Measurements from ENCODE around the gene HTR5A. TPM values are rescaled to one million over a fixed set of nuclear protein-coding genes. Genes with fewer than 3 reads are reported as not detected.
"Not testable (repeated sequence)": the region's sequence is repeated elsewhere in the genome, so short reads cannot be mapped to it uniquely, and the experiment has no call there.

HTR5A gene
- total RNA-seq, result not detected
- not detected for polyA plus RNA-seq
- not detected for total RNA-seq

DNA sequence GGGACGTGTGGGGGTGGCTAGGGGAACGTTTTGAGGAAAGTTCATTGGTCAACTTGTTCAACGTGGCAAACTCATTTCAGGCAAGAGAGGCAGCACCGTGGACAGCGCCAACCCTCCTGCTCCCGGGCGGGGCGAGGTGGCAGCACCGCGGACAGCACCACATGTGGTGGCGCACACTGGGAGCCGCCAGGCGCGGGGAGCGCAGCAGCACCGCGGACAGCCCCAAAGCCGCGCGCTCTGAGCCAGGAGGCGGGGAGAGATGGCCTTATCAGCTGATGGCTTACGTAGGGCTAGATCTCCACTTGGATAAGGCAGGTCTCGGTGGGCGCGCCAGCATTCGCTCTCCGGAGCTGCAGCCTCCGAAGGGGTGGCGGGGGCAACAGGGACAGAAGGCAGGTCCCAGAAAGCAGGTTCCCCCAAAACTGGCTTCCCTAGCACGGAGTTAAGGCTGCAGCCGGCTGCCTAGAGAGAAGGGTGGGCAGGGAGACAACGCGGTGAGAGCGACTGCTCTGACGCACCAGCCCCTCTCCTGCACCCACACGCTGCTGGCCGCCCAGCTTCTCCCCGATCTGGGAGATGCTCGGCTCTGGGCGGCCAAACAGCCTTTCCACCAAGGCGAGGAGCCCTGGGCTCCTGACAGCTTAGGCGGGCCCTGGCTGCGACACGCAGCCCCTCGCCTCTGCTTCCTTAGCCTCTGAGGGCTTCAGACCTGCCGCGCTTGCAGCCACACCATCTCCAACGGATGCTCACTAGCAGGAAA lies at the start of gene HTR5A:
HTR5A (plus strand) TSS at position 333 of the 760 bp plus-strand sequence. CDS start 576 bp downstream, outside the sequence.
- ChIA-PET CTCF (no interaction called here), POLR2A (interaction anchor here (1.1 kb wide), 1 partner anchor 75 kb away, joined by 3 read pairs; no protein-coding TSS in a partner anchor)
- Mint-ChIP-seq H3K9me3 (peaks cover 0 to 4% (median 0%) of the 10 kb centered on the region in 11 donors), H3K27ac (peak within 1 kb of the TSS in 1 of 9 donors; percentile 19), H3K36me3 (peaks cover 0 to 5% (median 0%) of the 10 kb centered on the region in 5 donors), H3K4me1 (peaks cover 0 to 5% (median 0%) of the 10 kb centered on the region in 7 donors), H3K27me3 (peaks cover 28 to 67% (median 52%) of the 10 kb centered on the region in 5 donors), H3K4me3 (no peak within 1 kb of the TSS)
- Histone ChIP-seq H3K4me3 (ENCODE audit: low read length) (no peak within 1 kb of the TSS), H3K36me3 (ENCODE audit: control insufficient read depth in 2 of 3, insufficient read depth in 3 of 3, low read length in 3 of 3) (no peaks in the 10 kb centered on the region), H3K4me1 (ENCODE audit: control insufficient read depth in 2 of 2, insufficient read depth in 2 of 2, low read length in 2 of 2) (no peaks in the 10 kb centered on the region), H3K27ac (ENCODE audit: low read depth, low read length) (no peak within 1 kb of the TSS), H3K9me3 (ENCODE audit: control insufficient read depth in 2 of 3, low read length in 3 of 3) (no peaks in the 10 kb centered on the region), H3K27me3 (ENCODE audit: control insufficient read depth in 2 of 2, insufficient read depth in 2 of 2, low read length in 2 of 2) (peaks cover 0 to 15% of the 10 kb centered on the region in 2 donors)
- ATAC-seq (peak; percentile 99), DNase-seq (peak; percentile 58 to 87 (median 78))
- intact Hi-C loops (cut with micrococcal nuclease), result loop anchor here (1.0 to 10.0 kb wide), 6 partner anchors 66 to 275 kb away; partner anchors contain the start of gene PAXIP1 (in 1 of the 2)

- H3K4me3 Mint-ChIP-seq, result no peak overlapping the region
- Histone ChIP-seq H3K27ac (ENCODE audit: low read depth, low read length) (no peak overlapping the region), H3K9me3 (ENCODE audit: control insufficient read depth in 2 of 3, low read length in 3 of 3) (no peaks in the 10 kb centered on the region), H3K4me3 (ENCODE audit: low read length) (no peak overlapping the region), H3K27me3 (ENCODE audit: control insufficient read depth in 2 of 2, insufficient read depth in 2 of 2, low read length in 2 of 2) (no peaks in the 10 kb centered on the region), H3K4me1 (ENCODE audit: control insufficient read depth in 2 of 2, insufficient read depth in 2 of 2, low read length in 2 of 2) (no peaks in the 10 kb centered on the region), H3K36me3 (ENCODE audit: control insufficient read depth in 2 of 3, insufficient read depth in 3 of 3, low read length in 3 of 3) (no peaks in the 10 kb centered on the region)
- H3K36me3 Mint-ChIP-seq, result peaks cover 0 to 4% (median 0%) of the 10 kb centered on the region in 5 donors
- no peak overlapping the region for H3K27ac Mint-ChIP-seq
- DNase-seq (no peak), ATAC-seq (no peak)
- no peaks in the 10 kb centered on the region for H3K9me3 Mint-ChIP-seq
- ChIA-PET CTCF (interaction anchor here (1.6 kb wide), 1 partner anchor 11 kb away, joined by 3 read pairs; no protein-coding TSS in a partner anchor), POLR2A (no interaction called here)
- H3K27me3 Mint-ChIP-seq, result peaks cover 0 to 8% (median 4%) of the 10 kb centered on the region in 5 donors
- no peaks in the 10 kb centered on the region for H3K4me1 Mint-ChIP-seq
- intact Hi-C loops (cut with micrococcal nuclease), result no loop called here
These were observed 49.1 kb upstream of the HTR5A start for GRCh38 chr7:155020996-155021395.

DNA sequence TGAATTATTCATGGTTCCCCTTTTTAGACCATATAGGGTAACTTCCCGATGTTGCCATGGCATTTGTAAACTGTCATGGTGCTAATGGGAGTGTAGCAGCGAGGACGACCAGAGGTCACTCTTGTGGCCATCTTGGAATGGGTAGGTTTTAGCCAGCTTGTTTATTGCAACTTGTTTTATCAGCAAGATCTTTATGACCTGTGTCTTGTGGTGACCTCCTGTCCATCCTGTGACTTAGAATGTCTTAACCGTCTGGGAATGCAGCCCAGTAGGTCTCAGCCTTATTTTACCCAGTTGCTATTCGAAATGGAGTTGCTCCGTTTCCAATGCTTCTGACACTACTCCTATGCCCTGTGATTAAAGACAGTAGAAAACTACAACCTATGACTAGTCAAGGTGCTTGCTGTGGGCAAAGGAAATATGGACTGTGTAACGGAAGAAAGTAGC lies 48.4 kb upstream of the HTR5A start:
- no peak overlapping the region for H3K4me3 Mint-ChIP-seq
- H3K4me1 ChIP-seq (ENCODE audit: control insufficient read depth in 2 of 2, insufficient read depth in 2 of 2, low read length in 2 of 2), result no peaks in the 10 kb centered on the region
- H3K4me3 ChIP-seq (ENCODE audit: low read length), result no peak overlapping the region
- no peaks in the 10 kb centered on the region for H3K27me3 ChIP-seq (ENCODE audit: control insufficient read depth in 2 of 2, insufficient read depth in 2 of 2, low read length in 2 of 2)
- CTCF ChIA-PET, result interaction anchor here (1.3 to 1.6 kb wide), 2 partner anchors 12 to 169 kb away, joined by 3 read pairs; no protein-coding TSS in a partner anchor
- H3K27me3 Mint-ChIP-seq, result peaks cover 0 to 12% (median 4%) of the 10 kb centered on the region in 5 donors
- peaks cover 0 to 4% (median 0%) of the 10 kb centered on the region in 5 donors for H3K36me3 Mint-ChIP-seq
- POLR2A ChIA-PET, result no interaction called here
- ATAC-seq, result no peak
- no peak overlapping the region for H3K27ac Mint-ChIP-seq
- no peaks in the 10 kb centered on the region for H3K4me1 Mint-ChIP-seq
- DNase-seq, result no peak
- intact Hi-C loops (cut with micrococcal nuclease), result no loop called here
- peaks cover 0 to under 1% (median 0%) of the 10 kb centered on the region in 11 donors for H3K9me3 Mint-ChIP-seq
- H3K9me3 ChIP-seq (ENCODE audit: control insufficient read depth in 2 of 3, low read length in 3 of 3), result no peaks in the 10 kb centered on the region
- no peak overlapping the region for H3K27ac ChIP-seq (ENCODE audit: low read depth, low read length)
- no peaks in the 10 kb centered on the region for H3K36me3 ChIP-seq (ENCODE audit: control insufficient read depth in 2 of 3, insufficient read depth in 3 of 3, low read length in 3 of 3)

GRCh38 chr7:155027879-155028278 lies 42.2 kb upstream of the HTR5A start:
- intact Hi-C loops (cut with micrococcal nuclease), result no loop called here
- H3K4me1 ChIP-seq (ENCODE audit: control insufficient read depth in 2 of 2, insufficient read depth in 2 of 2, low read length in 2 of 2), result no peaks in the 10 kb centered on the region
- no peak overlapping the region for H3K4me3 Mint-ChIP-seq
- CTCF ChIA-PET, result no interaction called here
- peaks cover 0 to 8% (median 0%) of the 10 kb centered on the region in 7 donors for H3K4me1 Mint-ChIP-seq
- ATAC-seq (no peak), DNase-seq (no peak)
- H3K9me3 Mint-ChIP-seq, result peaks cover 0 to 6% (median 0%) of the 10 kb centered on the region in 11 donors
- no peak overlapping the region for H3K4me3 ChIP-seq (ENCODE audit: low read length)
- H3K27ac ChIP-seq (ENCODE audit: low read depth, low read length), result no peak overlapping the region
- no peak overlapping the region for H3K27ac Mint-ChIP-seq
- no peaks in the 10 kb centered on the region for H3K36me3 ChIP-seq (ENCODE audit: control insufficient read depth in 2 of 3, insufficient read depth in 3 of 3, low read length in 3 of 3)
- POLR2A ChIA-PET, result no interaction called here
- H3K27me3 ChIP-seq (ENCODE audit: control insufficient read depth in 2 of 2, insufficient read depth in 2 of 2, low read length in 2 of 2), result no peaks in the 10 kb centered on the region
- peaks cover 1 to 12% (median 6%) of the 10 kb centered on the region in 5 donors for H3K27me3 Mint-ChIP-seq
- H3K36me3 Mint-ChIP-seq, result peaks cover 0 to 5% (median 4%) of the 10 kb centered on the region in 5 donors
- no peaks in the 10 kb centered on the region for H3K9me3 ChIP-seq (ENCODE audit: control insufficient read depth in 2 of 3, low read length in 3 of 3)

DNA sequence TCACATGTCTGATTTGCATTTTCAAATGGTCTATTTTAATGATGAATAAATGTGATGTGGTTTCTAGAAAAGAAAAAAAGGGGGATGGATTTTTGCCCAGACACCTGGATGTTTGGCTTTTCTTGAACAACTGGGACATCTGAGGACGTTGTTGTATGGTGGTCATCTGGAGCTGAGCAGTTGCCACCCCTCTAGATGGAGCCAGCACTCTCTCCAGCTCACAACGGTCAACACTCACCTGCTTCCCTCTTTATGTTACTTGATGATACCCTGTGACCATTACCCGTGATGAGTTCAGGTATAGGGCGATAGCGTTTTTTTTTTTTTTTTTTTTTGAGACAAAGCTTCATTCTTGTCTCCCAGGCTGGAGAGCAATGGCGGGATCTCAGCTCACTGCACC lies 37.1 kb upstream of the HTR5A start:
- peaks cover 5 to 17% (median 8%) of the 10 kb centered on the region in 5 donors for H3K27me3 Mint-ChIP-seq
- Histone ChIP-seq H3K27ac (ENCODE audit: low read depth, low read length) (no peak overlapping the region), H3K4me1 (ENCODE audit: control insufficient read depth in 2 of 2, insufficient read depth in 2 of 2, low read length in 2 of 2) (no peaks in the 10 kb centered on the region), H3K36me3 (ENCODE audit: control insufficient read depth in 2 of 3, insufficient read depth in 3 of 3, low read length in 3 of 3) (no peaks in the 10 kb centered on the region), H3K9me3 (ENCODE audit: control insufficient read depth in 2 of 3, low read length in 3 of 3) (no peaks in the 10 kb centered on the region), H3K4me3 (ENCODE audit: low read length) (no peak overlapping the region), H3K27me3 (ENCODE audit: control insufficient read depth in 2 of 2, insufficient read depth in 2 of 2, low read length in 2 of 2) (no peaks in the 10 kb centered on the region)
- no peak for DNase-seq
- no peaks in the 10 kb centered on the region for H3K36me3 Mint-ChIP-seq
- no peak for ATAC-seq
- ChIA-PET POLR2A (no interaction called here), CTCF (interaction anchor here (0.6 kb wide), 1 partner anchor 24 kb away, joined by 3 read pairs; no protein-coding TSS in a partner anchor)
- intact Hi-C loops (cut with micrococcal nuclease), result no loop called here
- peaks cover 0 to under 1% (median 0%) of the 10 kb centered on the region in 7 donors for H3K4me1 Mint-ChIP-seq
- H3K4me3 Mint-ChIP-seq, result no peak overlapping the region
- no peak overlapping the region for H3K27ac Mint-ChIP-seq
- H3K9me3 Mint-ChIP-seq, result peaks cover 0 to 7% (median 0%) of the 10 kb centered on the region in 11 donors

DNA sequence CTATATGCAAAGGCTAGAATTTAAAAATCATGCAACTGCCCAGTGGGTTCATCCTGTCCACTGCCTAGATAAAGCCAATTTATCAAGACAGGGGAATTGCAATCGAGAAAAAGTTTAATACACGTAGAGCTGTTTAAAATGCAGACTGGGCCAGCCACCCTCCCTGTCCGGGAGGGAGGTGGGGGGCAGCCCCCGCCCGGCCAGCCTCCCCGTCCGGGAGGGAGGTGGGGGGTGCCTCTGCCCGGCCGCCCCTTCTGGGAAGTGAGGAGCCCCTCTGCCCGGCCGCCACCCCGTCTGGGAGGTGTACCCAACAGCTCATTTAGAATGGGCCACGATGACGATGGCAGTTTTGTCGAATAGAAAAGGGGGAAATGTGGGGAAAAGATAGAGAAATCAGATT lies 35.6 kb upstream of the HTR5A start:
- H3K36me3 Mint-ChIP-seq; H3K27ac Mint-ChIP-seq; CTCF ChIA-PET; H3K4me1 Mint-ChIP-seq; H3K4me1 ChIP-seq (ENCODE audit: control insufficient read depth in 2 of 2, insufficient read depth in 2 of 2, low read length in 2 of 2); H3K9me3 ChIP-seq (ENCODE audit: control insufficient read depth in 2 of 3, low read length in 3 of 3); DNase-seq; ATAC-seq; H3K27ac ChIP-seq (ENCODE audit: low read depth, low read length); H3K36me3 ChIP-seq (ENCODE audit: control insufficient read depth in 2 of 3, insufficient read depth in 3 of 3, low read length in 3 of 3); H3K4me3 ChIP-seq (ENCODE audit: low read length); H3K4me3 Mint-ChIP-seq; intact Hi-C loops (cut with micrococcal nuclease); H3K27me3 ChIP-seq (ENCODE audit: control insufficient read depth in 2 of 2, insufficient read depth in 2 of 2, low read length in 2 of 2); H3K9me3 Mint-ChIP-seq: not testable (repeated sequence)
- POLR2A ChIA-PET, result interaction anchor here (0.7 kb wide), 1 partner anchor 1150 kb away, joined by 3 read pairs; no protein-coding TSS in a partner anchor
- peaks cover 10 to 22% (median 11%) of the 10 kb centered on the region in 5 donors for H3K27me3 Mint-ChIP-seq
